22Rv1 (cell line): ENCODE measurements around the gene PGS1.

Experiments
- H3K27ac ChIP-seq: fragments of 450-650 bp; 2 replicates; pipeline ENCODE4 v1.5.1; 2017
- CTCF ChIP-seq: fragments of 450-650 bp; IDR thresholded peaks from 2 replicates; pipeline ENCODE4 v1.5.1; 2017; ENCODE audit warnings: mild to moderate bottlenecking
- ZFX ChIP-seq: fragments of 450-650 bp; IDR thresholded peaks from 2 replicates; pipeline ENCODE4 v1.6.1; 2017; ENCODE audit warnings: antibody characterized with exemption, borderline replicate concordance

Gene PGS1

DNA sequence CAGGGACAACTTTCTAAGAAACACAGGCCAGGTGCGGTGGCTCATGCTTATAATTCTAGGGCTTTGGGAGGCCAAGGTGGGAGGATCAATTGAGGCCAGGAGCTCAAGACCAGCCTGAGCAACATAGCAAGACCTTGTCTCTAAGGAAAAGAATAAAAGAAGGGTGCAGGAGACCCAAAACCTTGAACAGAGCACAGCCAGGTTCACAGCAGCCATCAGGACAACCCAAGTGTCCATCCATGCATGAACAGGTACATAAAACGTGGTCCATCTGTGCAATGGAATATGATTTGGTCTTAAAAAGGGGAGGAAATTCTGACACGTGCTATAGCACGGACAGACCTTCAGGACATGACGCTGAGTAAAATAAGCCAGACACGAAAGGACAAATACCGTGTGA lies 91.0 kb downstream of the PGS1 start:
- no peak for TF ChIP-seq ZFX
- no peak overlapping the region for H3K27ac ChIP-seq

GRCh38 chr17:78471635-78472034 lies 93.2 kb downstream of the PGS1 start:
- H3K27ac ChIP-seq: no peak overlapping the region
- TF ChIP-seq CTCF (no peak), ZFX (no peak)

DNA sequence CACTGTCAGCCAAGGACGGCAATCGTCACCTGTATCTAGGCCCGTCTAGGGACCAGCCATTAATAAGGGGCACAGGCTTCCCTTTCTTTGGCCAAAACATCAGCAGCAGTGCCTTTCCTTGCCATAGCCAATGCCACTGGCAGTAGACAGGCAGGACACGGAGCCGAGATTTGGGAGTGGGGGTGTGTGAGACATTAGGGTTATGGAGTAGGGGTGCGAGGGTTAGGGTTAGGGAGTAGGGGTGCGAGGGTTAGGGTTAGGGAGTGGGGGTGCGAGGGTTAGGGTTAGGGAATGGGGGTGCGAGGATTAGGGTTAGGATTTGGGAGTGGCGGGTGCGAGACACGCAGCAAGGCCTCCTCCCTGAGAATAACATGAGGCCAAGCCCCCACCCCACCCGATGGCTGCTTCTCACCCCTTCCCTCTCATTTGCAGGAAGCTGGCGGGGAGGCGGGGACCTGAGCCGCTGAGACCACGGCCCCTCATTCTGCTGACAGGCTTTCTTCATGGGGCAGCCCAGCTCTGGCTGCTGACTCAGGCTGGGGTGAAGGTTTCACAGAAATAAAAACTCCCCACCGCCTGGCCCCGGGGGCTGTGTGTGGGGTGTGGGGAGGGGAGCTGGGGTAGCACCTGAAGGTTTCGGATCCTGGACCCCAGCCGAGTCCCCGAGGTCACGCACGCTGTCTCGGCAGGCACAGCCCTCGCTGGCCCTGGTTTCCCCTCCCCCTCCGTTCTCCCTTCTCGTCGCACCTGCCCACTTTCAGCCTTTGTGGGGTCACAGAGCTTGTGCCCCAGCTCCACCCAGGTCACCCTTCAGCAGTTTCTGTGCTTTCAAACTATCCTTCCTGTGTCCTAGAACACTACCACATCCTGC lies 93.8 kb downstream of the PGS1 start:
- no peak overlapping the region for H3K27ac ChIP-seq
- TF ChIP-seq CTCF (no peak), ZFX (no peak)

DNA sequence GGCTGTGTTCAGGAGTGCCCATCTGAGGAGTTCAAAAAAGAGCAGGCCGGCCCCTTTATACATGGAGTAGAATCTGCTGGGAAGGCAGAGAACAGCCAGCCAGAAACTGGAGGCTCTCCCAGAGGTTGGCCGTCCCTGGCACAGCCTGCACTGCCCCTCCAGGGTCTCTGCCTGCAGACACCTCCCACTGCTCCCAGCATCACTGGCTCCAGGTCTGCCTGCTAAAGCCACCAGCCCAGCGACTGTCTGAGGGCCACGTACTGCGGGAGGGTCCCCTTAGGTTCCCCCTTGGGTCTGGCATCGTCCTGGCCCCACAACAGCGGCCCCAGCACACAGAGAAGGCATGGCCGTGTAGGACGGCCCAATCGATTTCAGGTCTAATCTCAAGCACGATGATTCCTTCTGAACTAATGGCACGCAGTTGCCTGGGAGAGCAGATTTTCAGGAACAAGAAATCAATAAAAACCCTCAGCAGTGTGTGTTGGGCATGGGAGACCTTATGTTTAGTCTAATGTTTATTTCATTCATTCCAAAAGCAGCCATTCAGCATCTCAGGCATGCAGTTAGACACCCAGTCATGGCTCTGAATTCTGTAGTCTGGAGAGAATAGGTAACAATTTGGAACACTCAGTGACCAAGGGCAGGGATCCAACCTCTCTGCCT lies 95.6 kb downstream of the PGS1 start:
- TF ChIP-seq ZFX: no peak
- TF ChIP-seq CTCF: no peak

More for the DNA sequence above, 95.6 kb downstream of the PGS1 start:
- H3K27ac ChIP-seq: no peak overlapping the region
